22Rv1 (cell line): ENCODE data around the gene TRIM42.

Experiments
- CTCF ChIP-seq: fragments of 450-650 bp; IDR thresholded peaks from 2 replicates; pipeline ENCODE4 v1.5.1; 2017; ENCODE audit warnings: mild to moderate bottlenecking
- ZFX ChIP-seq: fragments of 450-650 bp; IDR thresholded peaks from 2 replicates; pipeline ENCODE4 v1.6.1; 2017; ENCODE audit warnings: antibody characterized with exemption, borderline replicate concordance

- TF ChIP-seq CTCF, result no peak
- no peak for TF ChIP-seq ZFX
Measured at GRCh38 chr3:140651287-140651686, 26.6 kb upstream of the TRIM42 start.
